Ovary (tissue), 9 donors: ENCODE results near the gene MEIS1. TPM values are rescaled to one million over a fixed set of nuclear protein-coding genes. Genes with fewer than 3 reads are reported as not detected.
"Not testable (repeated sequence)": the region's sequence is repeated elsewhere in the genome, so short reads cannot be mapped to it uniquely, and the experiment has no call there.

ENCODE experiments used
- DNase-seq, 5 donors: peaks; one replicate each; pipeline ENCODE4 v3.0.0-alpha.2; 2019 to 2020
- H3K27ac ChIP-seq, 2 donors: fragments of 200-600 bp; one replicate each; pipeline versions ENCODE4 v1.5.1 to v1.8.0; 2019 to 2022
- H3K27me3 ChIP-seq: fragments of 200-600 bp; one replicate; pipeline ENCODE4 v1.8.0; 2022
- H3K36me3 ChIP-seq: fragments of 200-600 bp; sonication (generic); one replicate; pipeline ENCODE4 v1.5.1; 2019
- H3K4me1 ChIP-seq: one replicate; pipeline ENCODE4 v1.8.1; 2013; ENCODE audit warnings: mild to moderate bottlenecking, moderate library complexity; ENCODE audit not compliant: insufficient read depth
- H3K4me3 ChIP-seq: fragments of 200-600 bp; sonication (generic); one replicate; pipeline ENCODE4 v1.5.1; 2017
- H3K9me3 ChIP-seq, 2 donors: fragments of 200-600 bp in 1 of 2; sonication (generic) in 1 of 2; one replicate each; pipeline versions ENCODE4 v1.5.1 to v1.8.1; 2013 to 2019; ENCODE audit warnings: mild to moderate bottlenecking in 1 of 2, moderate library complexity in 1 of 2
- EP300 ChIP-seq: sonication (generic); formaldehyde crosslinking; IDR thresholded peaks from one replicate; pipeline ENCODE4 v1.6.1; 2017; ENCODE audit warnings: antibody characterized with exemption
- POLR2A ChIP-seq: fragments of 450-650 bp; IDR thresholded peaks from one replicate; pipeline ENCODE4 v1.6.1; 2017; ENCODE audit warnings: antibody characterized with exemption, mild to moderate bottlenecking, moderate library complexity
- WGBS, 3 donors: extraction: QIAGEN DNeasy Blood & Tissue Kit in 1 of 3; methylation state at CpG; one replicate each; pipeline versions ENCODE4 v1.1.5 to v1.1.7; 2013 to 2017; 5-methylcytosine and 5-hydroxymethylcytosine counted together
- intact Hi-C, 4 donors: fragments of 100-400 bp; cut with DNase I; formaldehyde crosslinking; loops; one replicate each; pipeline versions ENCODE4 v1.11.0 to v1.15.1; 2022 to 2023
- polyA plus RNA-seq, 2 donors: library from polyadenylated mRNA; stranded (reverse); fragments of 200-250 nt in 1 of 2; fragments of 350-450 nt in 1 of 2; fragmentation: Illumina TruSeq in 1 of 2; extraction: RNeasy Lipid Tissue Mini Kit (QIAGEN cat#74804) in 1 of 2; gene quantifications; one replicate each; pipeline ENCODE4 v1.2.3, GENCODE V29; 2013 to 2014
- total RNA-seq, 7 donors: library from RNA; depleted of rRNA in 2 of 7; stranded (reverse); fragments of >200 nt in 2 of 7; fragmentation: NEBNext Ultra II Directional in 3 of 7; extraction: Animal tissue kit (Norgen Biotek cat#: 25700) in 3 of 7; gene quantifications; one replicate each; pipeline versions ENCODE4 v1.1.0 to v1.2.4, GENCODE V29; 2016 to 2023
- TF ChIP-seq, protein P1 (sequence below), 3 donors: fragments of 450-650 bp in 2 of 3; fragments of 200-600 bp in 1 of 3; IDR thresholded peaks; one replicate each; pipeline versions ENCODE4 v1.5.1 to v1.8.0; 2016 to 2022; ENCODE audit warnings: antibody characterized with exemption in 3 of 3, mild to moderate bottlenecking in 1 of 3
- donor health status: DM: no; HTN: no; CAD: no; lungs with moderate emphysema.
- donor health status: DM: no; HTN: no; CAD: no.
- donor health status: Bipolar disorder and iron deficiency.
- donor health status: DM: yes; HTN: yes; CAD: no.
- donor health status: DM: no; HTN: no; CAD: no.
- donor health status: DM: yes; HTN: yes; CAD: no.

MEIS1 gene
- total and polyA plus RNA-seq, 9 donors, result 19.4 to 163 (median 80.4) TPM

- Histone ChIP-seq H3K4me1 (no peaks in the 10 kb centered on the region), H3K27ac (no peak overlapping the region), H3K9me3 (no peaks in the 10 kb centered on the region), H3K4me3 (no peak overlapping the region), H3K27me3 (no peaks in the 10 kb centered on the region), H3K36me3 (no peaks in the 10 kb centered on the region)
- TF ChIP-seq POLR2A, result no peak
- TF ChIP-seq, protein P1, sequence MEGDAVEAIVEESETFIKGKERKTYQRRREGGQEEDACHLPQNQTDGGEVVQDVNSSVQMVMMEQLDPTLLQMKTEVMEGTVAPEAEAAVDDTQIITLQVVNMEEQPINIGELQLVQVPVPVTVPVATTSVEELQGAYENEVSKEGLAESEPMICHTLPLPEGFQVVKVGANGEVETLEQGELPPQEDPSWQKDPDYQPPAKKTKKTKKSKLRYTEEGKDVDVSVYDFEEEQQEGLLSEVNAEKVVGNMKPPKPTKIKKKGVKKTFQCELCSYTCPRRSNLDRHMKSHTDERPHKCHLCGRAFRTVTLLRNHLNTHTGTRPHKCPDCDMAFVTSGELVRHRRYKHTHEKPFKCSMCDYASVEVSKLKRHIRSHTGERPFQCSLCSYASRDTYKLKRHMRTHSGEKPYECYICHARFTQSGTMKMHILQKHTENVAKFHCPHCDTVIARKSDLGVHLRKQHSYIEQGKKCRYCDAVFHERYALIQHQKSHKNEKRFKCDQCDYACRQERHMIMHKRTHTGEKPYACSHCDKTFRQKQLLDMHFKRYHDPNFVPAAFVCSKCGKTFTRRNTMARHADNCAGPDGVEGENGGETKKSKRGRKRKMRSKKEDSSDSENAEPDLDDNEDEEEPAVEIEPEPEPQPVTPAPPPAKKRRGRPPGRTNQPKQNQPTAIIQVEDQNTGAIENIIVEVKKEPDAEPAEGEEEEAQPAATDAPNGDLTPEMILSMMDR (IDR thresholded peaks at IDR 0.05), result no peak
- TF ChIP-seq EP300, result no peak
- WGBS, 3 donors, result 96 to 98% (median 97%) methylated on average over 9 of the region's 9 CpGs
- intact Hi-C loops, result no loop called here
- no peak for DNase-seq
These were observed 44.1 kb upstream of the MEIS1 start for GRCh38 chr2:66390811-66391210.

GRCh38 chr2:66391240-66391639, 43.7 kb upstream of the MEIS1 start:
- DNase-seq, H3K36me3 ChIP-seq, H3K4me3 ChIP-seq, H3K27ac ChIP-seq, H3K4me1 ChIP-seq, H3K27me3 ChIP-seq, H3K9me3 ChIP-seq, intact Hi-C loops: not testable (repeated sequence)
- 84 to 87% (median 85%) methylated on average over 21 to 22 of the region's 22 CpGs for WGBS, 3 donors

DNA sequence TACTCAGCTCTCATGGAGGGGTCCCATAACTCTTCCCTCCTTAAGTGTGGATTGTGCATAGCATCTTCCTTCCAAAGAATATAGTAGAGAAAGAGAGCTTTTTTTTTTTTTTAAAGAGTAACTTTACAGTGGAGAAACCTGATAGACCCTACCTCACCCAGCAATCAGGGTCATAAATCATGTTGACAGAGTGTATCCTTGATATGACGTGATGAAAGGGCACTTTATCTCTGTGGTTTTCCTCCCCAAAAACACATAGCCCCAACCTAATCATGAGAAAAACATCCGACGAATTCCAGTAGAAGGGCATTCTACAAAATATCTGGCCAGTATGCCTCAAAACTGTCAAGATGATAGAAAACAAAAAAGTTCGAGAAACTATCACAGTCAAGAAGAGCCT, 29.5 kb upstream of the MEIS1 start:
- Histone ChIP-seq H3K36me3 (no peaks in the 10 kb centered on the region), H3K27me3 (no peaks in the 10 kb centered on the region), H3K27ac (no peak overlapping the region), H3K9me3 (no peaks in the 10 kb centered on the region), H3K4me1 (no peaks in the 10 kb centered on the region), H3K4me3 (no peak overlapping the region)
- DNase-seq, result no peak
- 14 to 16% (median 15%) methylated on average over 4 of the region's 4 CpGs for WGBS, 3 donors
- TF ChIP-seq, protein P1 (IDR thresholded peaks at IDR 0.05), result no peak
- TF ChIP-seq POLR2A (no peak), EP300 (no peak)
- intact Hi-C loops, result no loop called here

DNA sequence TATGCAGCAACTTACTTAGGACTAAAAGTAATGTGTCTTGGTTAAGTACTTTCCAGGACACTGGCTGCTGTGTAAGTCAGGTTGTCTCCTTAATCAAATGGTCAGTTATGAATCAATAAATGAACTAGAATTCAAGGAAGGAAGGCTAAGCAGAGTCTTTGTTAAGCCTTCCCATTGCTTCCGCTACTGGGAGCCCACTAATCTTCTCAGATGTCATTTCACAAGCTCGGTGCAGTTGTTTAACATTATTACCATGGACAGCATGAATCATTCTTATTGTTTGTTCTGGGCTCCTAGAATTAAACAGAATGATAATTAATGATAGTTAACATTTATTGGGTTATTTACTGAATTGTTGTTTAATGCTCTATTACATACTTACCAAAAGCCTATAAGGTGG, 26.0 kb upstream of the MEIS1 start:
- H3K36me3 ChIP-seq, result no peaks in the 10 kb centered on the region
- TF ChIP-seq POLR2A, result no peak
- TF ChIP-seq, protein P1 (IDR thresholded peaks at IDR 0.05), result no peak
- TF ChIP-seq EP300, result no peak
- H3K4me1 ChIP-seq, result no peaks in the 10 kb centered on the region
- H3K27ac ChIP-seq, result no peak overlapping the region
- no peaks in the 10 kb centered on the region for H3K27me3 ChIP-seq
- WGBS, 3 donors, result 65 to 68% (median 65%) methylated on average over 2 of the region's 2 CpGs
- DNase-seq, result no peak
- no peaks in the 10 kb centered on the region for H3K9me3 ChIP-seq
- intact Hi-C loops, result no loop called here
- H3K4me3 ChIP-seq, result no peak overlapping the region

GRCh38 chr2:66412874-66413273, 22.1 kb upstream of the MEIS1 start:
- no peak for TF ChIP-seq POLR2A
- TF ChIP-seq EP300, result no peak
- TF ChIP-seq, protein P1 (IDR thresholded peaks at IDR 0.05), result no peak
- intact Hi-C loops, result no loop called here
- Histone ChIP-seq H3K27me3 (peaks cover 5% of the 10 kb centered on the region), H3K27ac (no peak overlapping the region), H3K4me3 (no peak overlapping the region), H3K9me3 (no peaks in the 10 kb centered on the region), H3K36me3 (no peaks in the 10 kb centered on the region), H3K4me1 (no peaks in the 10 kb centered on the region)
- DNase-seq, result no peak
- WGBS, 3 donors, result 73 to 88% (median 86%) methylated on average over 1 of the region's 1 CpG
